HepG2 (cell line): ENCODE results near the gene TACC3. TPM values are rescaled to one million over a fixed set of nuclear protein-coding genes. Genes with fewer than 3 reads are reported as not detected.

Experiments
- EP300 ChIP-seq, 3 experiments: sonication (generic) in 1 of 3; formaldehyde crosslinking in 1 of 3; IDR thresholded peaks; 2 replicates each; pipeline versions ENCODE4 v1.5.1 to v1.6.1; 2011 to 2020; ENCODE audit warnings: low read depth in 2 of 3, low read length in 2 of 3, borderline replicate concordance in 1 of 3, improper control_type of control experiment in 1 of 3, mild to moderate bottlenecking in 1 of 3, missing genetic modification reagents in 1 of 3, moderate library complexity in 1 of 3
- EZH2 ChIP-seq: conservative IDR thresholded peaks from 2 replicates; pipeline ENCODE4 v1.6.1; 2012; ENCODE audit warnings: mild to moderate bottlenecking, low read depth, low read length, moderate library complexity
- FIP1L1 ChIP-seq: fragments of 200-400 bp; formaldehyde crosslinking; IDR thresholded peaks from 2 replicates; pipeline ENCODE4 v1.6.1; 2018; ENCODE audit warnings: low read depth, mild to moderate bottlenecking, low read length, moderate library complexity, borderline replicate concordance; ENCODE audit not compliant: insufficient read depth
- GATAD2A ChIP-seq: IDR thresholded peaks from 2 replicates; pipeline ENCODE4 v1.6.1; 2016
- HES4 ChIP-seq: sonication (generic); formaldehyde crosslinking; IDR thresholded peaks from 2 replicates; pipeline ENCODE4 v1.9.0; 2021; ENCODE audit warnings: mild to moderate bottlenecking, missing genetic modification reagents, borderline replicate concordance
- POLR2AphosphoS5 ChIP-seq: IDR thresholded peaks from 2 replicates; pipeline ENCODE4 v1.6.1; 2012; ENCODE audit warnings: low read depth, low read length
- REST ChIP-seq, 2 experiments: IDR thresholded peaks; 2 replicates each; pipeline ENCODE4 v1.6.1; 2011 to 2012; ENCODE audit warnings: low read length in 2 of 2, borderline replicate concordance in 1 of 2, low read depth in 1 of 2, mild to moderate bottlenecking in 1 of 2, moderate library complexity in 1 of 2
- ZBTB21 ChIP-seq: sonication (generic); formaldehyde crosslinking; IDR thresholded peaks from 2 replicates; pipeline ENCODE4 v1.4.0; 2020; ENCODE audit warnings: missing genetic modification reagents
- ZFP41 ChIP-seq: sonication (generic); formaldehyde crosslinking; IDR thresholded peaks from 2 replicates; pipeline ENCODE4 v1.4.0; 2020; ENCODE audit warnings: mild to moderate bottlenecking, missing genetic modification reagents, borderline replicate concordance
- ZNF414 ChIP-seq: sonication (generic); formaldehyde crosslinking; IDR thresholded peaks from 2 replicates; pipeline ENCODE4 v1.5.0; 2020; ENCODE audit warnings: missing genetic modification reagents
- ZNF556 ChIP-seq: sonication (generic); formaldehyde crosslinking; IDR thresholded peaks from 2 replicates; pipeline ENCODE4 v1.4.0; 2020; ENCODE audit warnings: mild to moderate bottlenecking, missing genetic modification reagents, borderline replicate concordance
- ZNF598 ChIP-seq: sonication (generic); formaldehyde crosslinking; IDR thresholded peaks from 2 replicates; pipeline ENCODE4 v1.5.1; 2020; ENCODE audit warnings: mild to moderate bottlenecking, missing genetic modification reagents, borderline replicate concordance
- ZNF841 ChIP-seq: sonication (generic); formaldehyde crosslinking; IDR thresholded peaks from 2 replicates; pipeline ENCODE4 v1.8.1; 2023; ENCODE audit warnings: missing genetic modification reagents, borderline replicate concordance
- ZNF883 ChIP-seq: sonication (generic); formaldehyde crosslinking; IDR thresholded peaks from 2 replicates; pipeline ENCODE4 v1.5.1; 2020; ENCODE audit warnings: mild to moderate bottlenecking, missing genetic modification reagents; ENCODE audit errors: not compliant biosample characterization
- polyA plus RNA-seq, 8 experiments: library from polyadenylated mRNA; depleted of rRNA in 3 of 8; stranded (reverse) in 7 of 8; unstranded in 1 of 8; fragments of >200 nt; fragmentation: Illumina TruSeq in 4 of 8; extraction: Trizol in 4 of 8; gene quantifications; 2 replicates each; pipeline versions ENCODE4 v1.2.1 to v1.2.3, GENCODE V29; 2011 to 2016; ENCODE audit warnings: low read depth in 4 of 8, missing spikeins in 1 of 8, mixed read lengths in 1 of 8; ENCODE audit not compliant: insufficient read depth in 1 of 8
- total RNA-seq, 5 experiments: library from RNA; depleted of rRNA; stranded (reverse); fragments of >200 nt; fragmentation: Illumina TruSeq; extraction: Trizol; gene quantifications; 2 replicates each; pipeline ENCODE4 v1.2.3, GENCODE V29; 2016; ENCODE audit warnings: low read depth in 1 of 5
- TF ChIP-seq, protein P1 (sequence below): sonication (generic); formaldehyde crosslinking; IDR thresholded peaks from 2 replicates; pipeline ENCODE4 v1.4.0; 2020; ENCODE audit warnings: missing genetic modification reagents
- TF ChIP-seq, protein P2 (sequence below): sonication (generic); formaldehyde crosslinking; IDR thresholded peaks from 2 replicates; pipeline ENCODE4 v1.4.0; 2020; ENCODE audit warnings: missing genetic modification reagents
- TF ChIP-seq, protein P3 (sequence below): sonication (generic); formaldehyde crosslinking; IDR thresholded peaks from 2 replicates; pipeline ENCODE4 v1.5.0; 2020; ENCODE audit warnings: missing genetic modification reagents

The TACC3 gene
- total and polyA plus RNA-seq, 2 of the 13 experiments (the other 11 are each of a cell fraction or from before 2014, with no cell fraction given) = 20.3 to 21.2 TPM

DNA sequence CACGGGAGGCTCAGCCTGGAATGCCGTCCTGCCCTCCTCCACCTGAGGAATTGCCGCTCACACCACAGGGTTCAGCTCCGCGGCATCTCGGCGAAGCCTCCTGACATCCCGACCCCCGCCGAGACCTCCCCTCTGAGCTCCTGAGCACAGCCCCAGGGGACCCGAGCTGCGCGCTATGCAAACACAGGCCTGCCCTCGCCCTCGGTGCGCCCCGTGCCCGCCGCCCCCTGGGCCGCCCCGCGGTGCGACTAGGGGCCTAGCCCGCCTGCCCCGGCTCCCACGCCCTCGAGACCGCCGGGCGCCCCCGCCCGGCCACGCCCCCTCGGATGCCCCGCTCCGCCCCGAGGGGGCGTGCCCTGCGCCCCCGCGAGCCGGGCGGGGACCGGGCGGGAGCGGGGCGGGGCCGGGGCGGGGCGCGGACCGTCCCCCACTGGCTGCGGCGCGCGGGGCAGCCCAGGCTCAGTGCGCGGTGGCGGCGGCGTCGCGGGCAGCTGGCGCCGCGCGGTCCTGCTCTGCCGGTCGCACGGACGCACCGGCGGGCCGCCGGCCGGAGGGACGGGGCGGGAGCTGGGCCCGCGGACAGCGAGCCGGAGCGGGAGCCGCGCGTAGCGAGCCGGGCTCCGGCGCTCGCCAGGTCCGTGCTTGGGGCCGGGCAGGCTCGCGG lies 71.6 kb downstream of the TACC3 start, which contains the start of gene FGFR3 (continued):
- TF ChIP-seq, protein P1, sequence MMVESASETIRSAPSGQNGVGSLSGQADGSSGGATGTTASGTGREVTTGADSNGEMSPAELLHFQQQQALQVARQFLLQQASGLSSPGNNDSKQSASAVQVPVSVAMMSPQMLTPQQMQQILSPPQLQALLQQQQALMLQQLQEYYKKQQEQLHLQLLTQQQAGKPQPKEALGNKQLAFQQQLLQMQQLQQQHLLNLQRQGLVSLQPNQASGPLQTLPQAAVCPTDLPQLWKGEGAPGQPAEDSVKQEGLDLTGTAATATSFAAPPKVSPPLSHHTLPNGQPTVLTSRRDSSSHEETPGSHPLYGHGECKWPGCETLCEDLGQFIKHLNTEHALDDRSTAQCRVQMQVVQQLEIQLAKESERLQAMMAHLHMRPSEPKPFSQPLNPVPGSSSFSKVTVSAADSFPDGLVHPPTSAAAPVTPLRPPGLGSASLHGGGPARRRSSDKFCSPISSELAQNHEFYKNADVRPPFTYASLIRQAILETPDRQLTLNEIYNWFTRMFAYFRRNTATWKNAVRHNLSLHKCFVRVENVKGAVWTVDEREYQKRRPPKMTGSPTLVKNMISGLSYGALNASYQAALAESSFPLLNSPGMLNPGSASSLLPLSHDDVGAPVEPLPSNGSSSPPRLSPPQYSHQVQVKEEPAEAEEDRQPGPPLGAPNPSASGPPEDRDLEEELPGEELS (CRISPR knock-in tag) = no peak
- TF ChIP-seq ZBTB21 (CRISPR knock-in tag) (no peak), HES4 (peak; percentile 48; the same call in 1 of the 2 replicates), GATAD2A (peak; percentile 31; the same call in 1 of the 2 replicates), ZNF841 (no peak), POLR2AphosphoS5 (peak; percentile 66; the same call in 1 of the 2 replicates), EP300 (IDR thresholded peaks at IDR 0.05; ENCODE audit: low read depth in 2 of 2, low read length in 2 of 2) (no peak), EP300 (CRISPR knock-in tag; IDR thresholded peaks at IDR 0.05; ENCODE audit: borderline replicate concordance) (no peak), ZNF883 (CRISPR knock-in tag) (no peak), ZFP41 (CRISPR knock-in tag) (no peak), ZNF414 (CRISPR knock-in tag) (no peak), FIP1L1 (no peak), EZH2 (no peak), ZNF598 (no peak), REST (IDR thresholded peaks at IDR 0.05; ENCODE audit: borderline replicate concordance in 1 of 2, low read depth in 1 of 2, low read length in 2 of 2) (no peak), ZNF556 (CRISPR knock-in tag) (no peak)
- TF ChIP-seq, protein P2, sequence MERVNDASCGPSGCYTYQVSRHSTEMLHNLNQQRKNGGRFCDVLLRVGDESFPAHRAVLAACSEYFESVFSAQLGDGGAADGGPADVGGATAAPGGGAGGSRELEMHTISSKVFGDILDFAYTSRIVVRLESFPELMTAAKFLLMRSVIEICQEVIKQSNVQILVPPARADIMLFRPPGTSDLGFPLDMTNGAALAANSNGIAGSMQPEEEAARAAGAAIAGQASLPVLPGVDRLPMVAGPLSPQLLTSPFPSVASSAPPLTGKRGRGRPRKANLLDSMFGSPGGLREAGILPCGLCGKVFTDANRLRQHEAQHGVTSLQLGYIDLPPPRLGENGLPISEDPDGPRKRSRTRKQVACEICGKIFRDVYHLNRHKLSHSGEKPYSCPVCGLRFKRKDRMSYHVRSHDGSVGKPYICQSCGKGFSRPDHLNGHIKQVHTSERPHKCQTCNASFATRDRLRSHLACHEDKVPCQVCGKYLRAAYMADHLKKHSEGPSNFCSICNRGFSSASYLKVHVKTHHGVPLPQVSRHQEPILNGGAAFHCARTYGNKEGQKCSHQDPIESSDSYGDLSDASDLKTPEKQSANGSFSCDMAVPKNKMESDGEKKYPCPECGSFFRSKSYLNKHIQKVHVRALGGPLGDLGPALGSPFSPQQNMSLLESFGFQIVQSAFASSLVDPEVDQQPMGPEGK = peak; percentile 34; the same call in 1 of the 2 replicates
- TF ChIP-seq, protein P3, sequence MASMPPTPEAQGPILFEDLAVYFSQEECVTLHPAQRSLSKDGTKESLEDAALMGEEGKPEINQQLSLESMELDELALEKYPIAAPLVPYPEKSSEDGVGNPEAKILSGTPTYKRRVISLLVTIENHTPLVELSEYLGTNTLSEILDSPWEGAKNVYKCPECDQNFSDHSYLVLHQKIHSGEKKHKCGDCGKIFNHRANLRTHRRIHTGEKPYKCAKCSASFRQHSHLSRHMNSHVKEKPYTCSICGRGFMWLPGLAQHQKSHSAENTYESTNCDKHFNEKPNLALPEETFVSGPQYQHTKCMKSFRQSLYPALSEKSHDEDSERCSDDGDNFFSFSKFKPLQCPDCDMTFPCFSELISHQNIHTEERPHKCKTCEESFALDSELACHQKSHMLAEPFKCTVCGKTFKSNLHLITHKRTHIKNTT (CRISPR knock-in tag) = no peak
